SK-N-SH (cell line): ENCODE results near the gene PEX26. TPM values are rescaled to one million over a fixed set of nuclear protein-coding genes. Genes with fewer than 3 reads are reported as not detected.

Experiments used
- CTCF ChIA-PET: fragments of 300-600, 350-600 bp; formaldehyde crosslinking; extraction: SDS; loops from one replicate; lab custom pipeline; 2021; lab: Yijun Ruan, JAX
- POLR2A ChIA-PET: fragments of 350-600 bp; sonication (Branson Sonifier 250); formaldehyde crosslinking; extraction: SDS; loops from one replicate; lab custom pipeline; 2020; ENCODE audit warnings: antibody characterized with exemption, inconsistent platforms; lab: Yijun Ruan, JAX
- DNase-seq: peaks from one replicate; pipeline ENCODE4 v3.0.0; 2012
- H2AFZ ChIP-seq: fragments of 200-600 bp; sonication (generic); 2 replicates; pipeline ENCODE4 v1.8.1; 2016; ENCODE audit warnings: antibody characterized with exemption, mild to moderate bottlenecking, low read depth
- H3F3A ChIP-seq: fragments of 200-600 bp; sonication (generic); replicated peaks from 2 replicates; pipeline ENCODE3; 2016; ENCODE audit warnings: antibody characterized with exemption, mild to moderate bottlenecking; ENCODE audit not compliant: insufficient read depth
- H3K27ac ChIP-seq, 2 experiments: fragments of 200-500 bp in 1 of 2; fragments of 200-600 bp in 1 of 2; sonication (Bioruptor generic) in 1 of 2; sonication (generic), shearing (Covaris generic) in 1 of 2; 2 replicates each; pipeline versions ENCODE4 v1.5.1 to v1.6.1; 2014 to 2016; ENCODE audit warnings: low read depth in 2 of 2, inconsistent platforms in 1 of 2, low read length in 1 of 2, mild to moderate bottlenecking in 1 of 2, mixed read lengths in 1 of 2
- H3K27me3 ChIP-seq: fragments of 200-600 bp; sonication (generic), shearing (Covaris generic); 2 replicates; pipeline ENCODE4 v1.6.1; 2016; ENCODE audit warnings: mixed run types; ENCODE audit not compliant: insufficient read depth
- H3K36me3 ChIP-seq, 2 experiments: fragments of 200-500 bp in 1 of 2; fragments of 200-600 bp in 1 of 2; sonication (Bioruptor generic) in 1 of 2; sonication (generic) in 1 of 2; replicated peaks in 1 of 2; 2 replicates each; pipeline versions ENCODE3 to v1.5.1; 2014 to 2016; ENCODE audit warnings: low read length in 1 of 2, mild to moderate bottlenecking in 1 of 2; ENCODE audit not compliant: insufficient read depth in 2 of 2, control insufficient read depth in 1 of 2
- H3K4me1 ChIP-seq, 2 experiments: fragments of 200-500 bp in 1 of 2; fragments of 200-600 bp in 1 of 2; sonication (Bioruptor generic) in 1 of 2; sonication (generic), shearing (Covaris generic) in 1 of 2; 2 replicates each; pipeline versions ENCODE4 v1.5.1 to v1.6.1; 2014 to 2016; ENCODE audit warnings: low read depth in 1 of 2, low read length in 1 of 2, mixed run types in 1 of 2; ENCODE audit not compliant: insufficient read depth in 2 of 2, control insufficient read depth in 1 of 2
- H3K4me2 ChIP-seq: fragments of 200-600 bp; sonication (generic), shearing (Covaris generic); 2 replicates; pipeline ENCODE4 v1.6.1; 2017; ENCODE audit warnings: mixed run types
- H3K4me3 ChIP-seq, 2 experiments: fragments of 200-500 bp in 1 of 2; fragments of 200-600 bp in 1 of 2; sonication (Bioruptor generic) in 1 of 2; sonication (generic), shearing (Covaris generic) in 1 of 2; 2 replicates each; pipeline versions ENCODE4 v1.5.1 to v1.8.1; 2014 to 2016; ENCODE audit warnings: low read depth in 2 of 2, inconsistent platforms in 1 of 2, low read length in 1 of 2, mild to moderate bottlenecking in 1 of 2, mixed read lengths in 1 of 2, moderate library complexity in 1 of 2
- H3K79me2 ChIP-seq: fragments of 200-600 bp; sonication (generic); 2 replicates; pipeline ENCODE4 v1.8.1; 2017; ENCODE audit warnings: mild to moderate bottlenecking; ENCODE audit not compliant: insufficient read depth
- H3K9ac ChIP-seq: fragments of 200-600 bp; sonication (generic); 2 replicates; pipeline ENCODE4 v1.6.1; 2017; ENCODE audit warnings: mixed run types
- H3K9me2 ChIP-seq: fragments of 200-600 bp; sonication (generic); 2 replicates; pipeline ENCODE4 v1.6.1; 2017; ENCODE audit warnings: mixed run types
- H3K9me3 ChIP-seq: fragments of 200-600 bp; sonication (generic); 2 replicates; pipeline ENCODE4 v1.6.1; 2017; ENCODE audit warnings: mixed run types, mild to moderate bottlenecking, moderate library complexity
- H4K20me1 ChIP-seq: fragments of 200-600 bp; sonication (generic); 2 replicates; pipeline ENCODE4 v1.6.1; 2017; ENCODE audit warnings: mild to moderate bottlenecking, mixed run types; ENCODE audit not compliant: insufficient read depth
- CTCF ChIP-seq: fragments of 200-600 bp; sonication (generic); IDR thresholded peaks from 2 replicates; pipeline ENCODE4 v1.6.1; 2017; ENCODE audit warnings: antibody characterized with exemption, mild to moderate bottlenecking, moderate library complexity
- ELF1 ChIP-seq: IDR thresholded peaks from 2 replicates; pipeline ENCODE4 v1.4.0; 2012
- EP300 ChIP-seq, 2 experiments: IDR thresholded peaks; 2 replicates each; pipeline versions ENCODE4 v1.4.0 to v1.6.1; 2012; ENCODE audit warnings: borderline replicate concordance in 1 of 2, low read depth in 1 of 2, low read length in 1 of 2
- FOSL2 ChIP-seq: IDR thresholded peaks from 2 replicates; pipeline ENCODE4 v1.4.0; 2012; ENCODE audit warnings: low read depth, mild to moderate bottlenecking, moderate library complexity, borderline replicate concordance
- FOXJ3 ChIP-seq: sonication (generic); formaldehyde crosslinking; IDR thresholded peaks from 2 replicates; pipeline ENCODE4 v1.5.1; 2020; ENCODE audit warnings: mild to moderate bottlenecking, missing genetic modification reagents
- GABPA ChIP-seq: IDR thresholded peaks from 2 replicates; pipeline ENCODE4 v1.4.0; 2012; ENCODE audit warnings: low read depth, mild to moderate bottlenecking
- JUND ChIP-seq: IDR thresholded peaks from 2 replicates; pipeline ENCODE4 v1.4.0; 2012
- NFIC ChIP-seq: IDR thresholded peaks from 2 replicates; pipeline ENCODE4 v1.4.0; 2012; ENCODE audit warnings: borderline replicate concordance
- NRF1 ChIP-seq: IDR thresholded peaks from 2 replicates; pipeline ENCODE4 v1.6.1; 2012; ENCODE audit warnings: low read depth, mild to moderate bottlenecking, low read length
- PBX3 ChIP-seq: IDR thresholded peaks from 2 replicates; pipeline ENCODE4; 2012
- POLR2AphosphoS5 ChIP-seq: IDR thresholded peaks from 2 replicates; pipeline ENCODE4 v1.6.1; 2012; ENCODE audit warnings: low read depth, low read length
- RAD21 ChIP-seq: IDR thresholded peaks from 2 replicates; pipeline ENCODE4 v1.6.1; 2012; ENCODE audit warnings: mild to moderate bottlenecking, low read length
- RCOR1 ChIP-seq: fragments of 150-350 bp; IDR thresholded peaks from 2 replicates; pipeline ENCODE4 v1.6.1; 2017; ENCODE audit warnings: antibody characterized with exemption, low read length
- RFX5 ChIP-seq: IDR thresholded peaks from 2 replicates; pipeline ENCODE4 v1.6.1; 2012; ENCODE audit warnings: mild to moderate bottlenecking, improper control_type of control experiment, low read length
- SIN3A ChIP-seq: IDR thresholded peaks from 2 replicates; pipeline ENCODE4 v1.6.1; 2012; ENCODE audit warnings: low read depth, mild to moderate bottlenecking, low read length, moderate library complexity, borderline replicate concordance
- TCF12 ChIP-seq: IDR thresholded peaks from 2 replicates; pipeline ENCODE4 v1.4.0; 2012
- TEAD4 ChIP-seq: IDR thresholded peaks from 2 replicates; pipeline ENCODE4 v1.4.0; 2012; ENCODE audit warnings: mild to moderate bottlenecking, borderline replicate concordance; ENCODE audit not compliant: insufficient read depth
- USF1 ChIP-seq: IDR thresholded peaks from 2 replicates; pipeline ENCODE4 v1.4.0; 2012; ENCODE audit warnings: low read depth, borderline replicate concordance
- WGBS: methylation state at CpG from one replicate; pipeline ENCODE4 v1.1.6; 2017; ENCODE audit warnings: low lambda C conversion rate; 5-methylcytosine and 5-hydroxymethylcytosine counted together
- polyA plus RNA-seq, 3 experiments: library from polyadenylated mRNA; depleted of rRNA; stranded (reverse); fragments of >200 nt; gene quantifications; 2 replicates each; pipeline ENCODE4 v1.2.3, GENCODE V29; 2012
- TF ChIP-seq, protein P1 (sequence below): fragments of 150-350 bp; IDR thresholded peaks from 2 replicates; pipeline ENCODE4 v1.6.1; 2017; ENCODE audit warnings: antibody characterized with exemption, low read length, low read depth, borderline replicate concordance

Gene PEX26
- polyA plus RNA-seq, 1 of the 3 experiments (the other 2 are of a cell fraction): 13.0 TPM

DNA sequence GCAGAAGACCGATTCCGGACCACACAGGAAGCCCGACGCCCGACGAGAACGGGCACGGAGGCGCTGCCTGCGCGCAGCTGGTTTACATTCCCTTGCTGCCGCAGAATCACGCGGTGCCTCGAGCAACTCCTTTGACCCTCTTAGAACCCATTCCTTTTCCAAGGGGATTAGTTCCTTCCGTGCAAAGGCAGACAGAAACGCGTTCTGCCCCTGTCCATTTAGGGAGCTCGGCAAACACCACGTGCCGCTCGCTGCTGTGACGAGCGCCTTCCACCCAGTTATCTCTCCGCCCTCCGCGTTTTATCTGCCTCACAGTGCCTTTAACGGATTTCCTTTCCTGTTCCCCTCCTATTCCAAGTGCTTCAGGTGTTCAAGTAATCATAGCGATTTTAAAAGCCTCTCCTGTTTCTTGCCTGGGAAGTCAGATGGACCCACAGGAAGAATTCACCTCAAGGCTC is 29.3 kb upstream of the PEX26 start:
- Histone ChIP-seq H3K27me3 (no peaks in the 10 kb centered on the region), H4K20me1 (no peaks in the 10 kb centered on the region), H2AFZ (no peak overlapping the region), H3K4me1 (no peaks in the 10 kb centered on the region), H3K9me2 (no peaks in the 10 kb centered on the region), H3K36me3 (no peaks in the 10 kb centered on the region), H3K79me2 (no peaks in the 10 kb centered on the region), H3K9ac (no peak overlapping the region), H3K4me3 (no peak overlapping the region), H3K4me2 (no peak overlapping the region), H3F3A (no peaks in the 10 kb centered on the region), H3K27ac (no peak overlapping the region), H3K9me3 (no peaks in the 10 kb centered on the region)
- WGBS: 93% methylated on average over 29 of the region's 29 CpGs
- TF ChIP-seq NFIC: no peak
- no peak for TF ChIP-seq RAD21
- TF ChIP-seq JUND: no peak
- TF ChIP-seq RCOR1: no peak
- TF ChIP-seq RFX5: no peak
- TF ChIP-seq ELF1: no peak
- no peak for TF ChIP-seq PBX3
- TF ChIP-seq EP300 (IDR thresholded peaks at IDR 0.05; ENCODE audit: borderline replicate concordance in 1 of 2, low read depth in 1 of 2, low read length in 1 of 2): no peak
- TF ChIP-seq POLR2AphosphoS5: no peak
- TF ChIP-seq FOXJ3 (CRISPR knock-in tag): no peak
- TF ChIP-seq CTCF: no peak
- TF ChIP-seq FOSL2: no peak
- TF ChIP-seq SIN3A: no peak
- TF ChIP-seq, protein P1, sequence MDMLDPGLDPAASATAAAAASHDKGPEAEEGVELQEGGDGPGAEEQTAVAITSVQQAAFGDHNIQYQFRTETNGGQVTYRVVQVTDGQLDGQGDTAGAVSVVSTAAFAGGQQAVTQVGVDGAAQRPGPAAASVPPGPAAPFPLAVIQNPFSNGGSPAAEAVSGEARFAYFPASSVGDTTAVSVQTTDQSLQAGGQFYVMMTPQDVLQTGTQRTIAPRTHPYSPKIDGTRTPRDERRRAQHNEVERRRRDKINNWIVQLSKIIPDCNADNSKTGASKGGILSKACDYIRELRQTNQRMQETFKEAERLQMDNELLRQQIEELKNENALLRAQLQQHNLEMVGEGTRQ: no peak
- TF ChIP-seq GABPA: no peak
- TF ChIP-seq TEAD4: no peak
- TF ChIP-seq USF1: no peak
- TF ChIP-seq TCF12: no peak
- TF ChIP-seq NRF1: no peak
- DNase-seq: no peak
- POLR2A ChIA-PET: no interaction called here
- CTCF ChIA-PET: interaction anchor here (1.0 kb wide), 1 partner anchor 28 kb away, joined by 3 read pairs; no protein-coding TSS in a partner anchor
